Common myeloid progenitor, CD34-positive (primary cell): ENCODE data around the gene AMBRA1.

Experiments used
- CTCF ChIA-PET: fragments of 350-600 bp; sonication (Branson Sonifier 250); formaldehyde crosslinking; loops from one replicate; lab custom pipeline; 2021; ENCODE audit warnings: antibody characterized with exemption; lab: Charles Lee
- POLR2A ChIA-PET: fragments of 350-600 bp; sonication (Branson Sonifier 250); formaldehyde crosslinking; loops from one replicate; lab custom pipeline; 2021; ENCODE audit warnings: antibody characterized with exemption; lab: Charles Lee
- DNase-seq, 3 donors: peaks; one replicate each; pipeline versions ENCODE4 v3.0.0 to v3.0.0-alpha.2; 2013
- H3K27ac ChIP-seq, 2 experiments: 1 replicate in 1 of 2; 2 replicates in 1 of 2; pipeline ENCODE4 v1.7.0; 2013; ENCODE audit warnings: inconsistent platforms in 2 of 2, low read length in 2 of 2, mild to moderate bottlenecking in 2 of 2, low read depth in 1 of 2, moderate library complexity in 1 of 2; ENCODE audit not compliant: severe bottlenecking in 2 of 2, insufficient read depth in 1 of 2, poor library complexity in 1 of 2
- H3K27me3 ChIP-seq, 5 experiments: replicated peaks in 2 of 5; 1 replicate in 3 of 5; 2 replicates in 2 of 5; pipeline versions ENCODE4 v1.6.1 to v1.7.0; 2013; ENCODE audit warnings: low read length in 4 of 5, mild to moderate bottlenecking in 2 of 5, moderate library complexity in 2 of 5, inconsistent platforms in 1 of 5; ENCODE audit not compliant: insufficient read depth in 5 of 5, control insufficient read depth in 4 of 5
- H3K36me3 ChIP-seq, 4 experiments: 1 replicate in 2 of 4; 2 replicates in 2 of 4; pipeline versions ENCODE4 v1.6.1 to v1.7.0; 2013; ENCODE audit warnings: low read length in 3 of 4, control low read depth in 1 of 4, mild to moderate bottlenecking in 1 of 4; ENCODE audit not compliant: control insufficient read depth in 4 of 4, insufficient read depth in 4 of 4
- H3K4me1 ChIP-seq, 4 experiments: 1 replicate in 3 of 4; 2 replicates in 1 of 4; pipeline versions ENCODE4 v1.6.1 to v1.7.1; 2013; ENCODE audit warnings: low read length in 3 of 4, mild to moderate bottlenecking in 3 of 4, control low read depth in 1 of 4, inconsistent platforms in 1 of 4, moderate library complexity in 1 of 4; ENCODE audit not compliant: control insufficient read depth in 4 of 4, insufficient read depth in 4 of 4; ENCODE audit errors: control extremely low read depth in 1 of 4
- H3K4me3 ChIP-seq, 7 experiments: 1 replicate in 4 of 7; 2 replicates in 3 of 7; pipeline versions ENCODE4 v1.5.1 to v1.7.0; 2013; ENCODE audit warnings: mild to moderate bottlenecking in 7 of 7, low read length in 6 of 7, moderate library complexity in 6 of 7, inconsistent platforms in 2 of 7, low read depth in 2 of 7, control low read depth in 1 of 7; ENCODE audit not compliant: insufficient read depth in 4 of 7, control insufficient read depth in 1 of 7; ENCODE audit errors: extremely low read depth in 1 of 7
- H3K9me3 ChIP-seq, 5 experiments: 1 replicate in 4 of 5; 2 replicates in 1 of 5; pipeline versions ENCODE4 v1.6.1 to v1.7.1; 2013; ENCODE audit warnings: low read length in 4 of 5, mild to moderate bottlenecking in 2 of 5, inconsistent platforms in 1 of 5, low read depth in 1 of 5, moderate library complexity in 1 of 5; ENCODE audit not compliant: control insufficient read depth in 4 of 5, insufficient read depth in 2 of 5; ENCODE audit errors: control extremely low read depth in 1 of 5
- WGBS: methylation state at CpG from one replicate; pipeline ENCODE4 v1.1.5; 2013; ENCODE audit not compliant: insufficient coverage; 5-methylcytosine and 5-hydroxymethylcytosine counted together

AMBRA1 gene

DNA sequence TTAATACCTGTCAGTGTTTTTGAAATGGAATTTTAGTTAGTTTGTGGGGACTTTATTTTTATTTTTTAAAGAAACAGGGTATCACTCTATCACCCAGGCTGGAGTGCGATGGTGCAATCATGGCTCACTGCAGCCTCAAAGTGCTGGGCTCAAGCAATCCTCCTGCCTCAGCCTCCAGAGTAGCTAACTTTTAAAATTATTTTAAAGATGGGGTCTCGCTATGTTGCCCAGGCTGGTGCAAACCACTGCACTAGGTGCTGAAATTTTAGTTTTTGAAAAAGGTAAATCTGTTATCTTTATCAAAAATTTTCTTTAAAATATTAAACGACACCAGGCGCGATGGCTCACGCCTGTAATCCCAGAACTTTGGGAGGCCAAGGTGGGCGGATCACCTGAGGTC, 42.6 kb downstream of the AMBRA1 start:
- DNase-seq = no peak
- H3K27ac ChIP-seq = no peak overlapping the region
- H3K9me3 ChIP-seq = no peaks in the 10 kb centered on the region
- POLR2A ChIA-PET = interaction anchor here (0.5 kb wide), 1 partner anchor 34 kb away, joined by 3 read pairs; no protein-coding TSS in a partner anchor
- WGBS = 100% methylated on average over 4 of the region's 7 CpGs
- H3K4me1 ChIP-seq = peaks cover 5 to 30% (median 18%) of the 10 kb centered on the region in 4 experiments
- H3K36me3 ChIP-seq = peaks cover 0 to 14% (median 11%) of the 10 kb centered on the region in 4 experiments
- CTCF ChIA-PET = interaction anchor here (0.7 kb wide), 1 partner anchor 13 kb away, joined by 3 read pairs; no protein-coding TSS in a partner anchor
- no peaks in the 10 kb centered on the region for H3K27me3 ChIP-seq
- H3K4me3 ChIP-seq = no peak overlapping the region

DNA sequence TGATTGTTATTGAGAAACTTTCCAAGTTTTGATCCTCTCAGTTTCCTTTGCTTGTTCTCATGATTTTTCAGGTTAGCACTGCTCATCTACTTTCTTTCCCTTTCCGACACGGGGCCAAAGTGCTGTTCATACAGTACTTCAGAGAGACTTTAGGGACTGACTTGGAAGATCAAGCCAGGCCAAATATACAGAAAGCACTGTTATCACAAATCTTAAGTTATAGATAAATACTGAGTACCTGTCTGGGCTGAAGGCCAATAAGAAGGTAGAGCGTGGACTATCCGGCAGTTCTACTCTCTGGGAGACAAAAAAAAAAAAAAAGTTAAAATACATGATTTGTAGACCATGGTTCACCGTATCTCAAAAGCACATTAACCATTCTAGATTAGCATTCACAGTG, 46.2 kb downstream of the AMBRA1 start:
- H3K27me3 ChIP-seq = no peaks in the 10 kb centered on the region
- H3K4me1 ChIP-seq = no peaks in the 10 kb centered on the region
- H3K36me3 ChIP-seq = peaks cover 17 to 46% (median 29%) of the 10 kb centered on the region in 4 experiments
- H3K27ac ChIP-seq = no peak overlapping the region
- ChIA-PET CTCF (interaction anchor here (0.6 to 3.0 kb wide), 8 partner anchors 10 to 258 kb away, joined by 3 to 10 read pairs (median 3); partner anchors contain the start of genes ATG13 and HARBI1), POLR2A (no interaction called here)
- no peaks in the 10 kb centered on the region for H3K9me3 ChIP-seq
- WGBS = 94% methylated on average over 2 of the region's 5 CpGs
- no peak for DNase-seq
- no peak overlapping the region for H3K4me3 ChIP-seq

DNA sequence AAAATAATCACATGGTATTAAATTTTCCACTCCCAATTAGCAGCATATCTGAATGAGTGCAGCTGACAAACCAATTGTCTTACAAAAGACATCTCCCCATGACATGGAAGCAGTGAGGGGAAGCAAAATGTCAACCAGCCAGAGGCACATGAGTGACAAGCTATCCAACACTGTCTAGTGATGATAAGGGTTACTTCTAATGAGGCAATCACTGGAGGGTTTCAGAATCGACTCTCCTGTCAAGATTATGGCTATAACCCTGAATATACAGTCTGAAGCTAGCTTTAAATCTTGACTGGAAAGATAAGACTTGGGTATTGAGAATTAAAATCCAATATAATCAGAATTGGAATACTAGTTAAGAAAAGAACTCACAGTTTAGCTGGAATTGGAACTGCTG, 50.3 kb downstream of the AMBRA1 start:
- WGBS = no CpG with 5 or more reads among the region's 1 CpG
- ChIA-PET CTCF (interaction anchor here (1.1 to 19.2 kb wide), 6 partner anchors 10 to 74 kb away, joined by 3 to 190 read pairs (median 4); partner anchors contain the start of gene ATG13), POLR2A (no interaction called here)
- no peaks in the 10 kb centered on the region for H3K9me3 ChIP-seq
- H3K36me3 ChIP-seq = peaks cover 22 to 70% (median 47%) of the 10 kb centered on the region in 4 experiments
- H3K4me1 ChIP-seq = no peaks in the 10 kb centered on the region
- H3K27ac ChIP-seq = no peak overlapping the region
- H3K27me3 ChIP-seq = no peaks in the 10 kb centered on the region
- H3K4me3 ChIP-seq = no peak overlapping the region
- no peak for DNase-seq

DNA sequence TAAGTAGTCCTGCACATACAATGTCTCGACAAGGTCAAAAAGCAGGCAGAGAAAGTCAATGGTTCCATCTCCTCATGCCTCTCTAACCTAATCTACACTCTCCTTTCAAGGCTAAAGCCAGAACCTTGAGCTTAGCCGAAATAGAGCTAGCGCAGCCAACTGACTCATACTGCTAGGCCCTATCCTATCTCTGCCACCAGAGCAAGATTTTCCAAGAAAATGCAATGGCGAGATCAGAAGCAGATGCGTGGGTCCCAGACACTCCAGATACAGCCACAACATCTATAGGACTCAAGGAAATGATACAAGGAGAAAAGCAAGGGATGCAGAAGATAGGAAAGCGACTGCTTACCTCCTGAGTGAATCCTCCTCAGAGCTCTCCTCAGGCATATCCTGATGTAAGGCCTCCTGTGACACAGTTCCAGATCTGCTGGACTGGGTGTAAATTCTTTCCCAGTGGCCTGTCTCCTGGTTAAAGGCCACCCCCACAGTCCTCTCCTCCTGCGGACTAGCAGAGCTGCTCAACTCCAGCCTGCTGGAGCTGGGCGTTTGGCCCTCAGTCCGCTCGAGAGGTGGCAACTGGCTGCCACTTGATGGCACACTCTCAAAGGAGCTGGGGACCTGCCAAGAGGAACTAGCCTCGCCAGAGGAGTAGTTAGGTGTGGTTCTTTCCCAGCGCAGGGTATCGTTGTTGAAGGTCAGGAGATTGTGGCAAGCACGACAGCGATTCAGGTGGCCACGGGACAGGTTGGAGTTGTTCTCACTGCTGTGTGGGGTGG, 52.0 kb downstream of the AMBRA1 start:
- H3K9me3 ChIP-seq = no peaks in the 10 kb centered on the region
- ChIA-PET POLR2A (no interaction called here), CTCF (interaction anchor here (0.6 to 19.2 kb wide), 11 partner anchors 12 to 285 kb away, joined by 3 to 190 read pairs (median 3); partner anchors contain the start of genes ATG13 and HARBI1)
- peaks cover 0 to 4% (median 0%) of the 10 kb centered on the region in 4 experiments for H3K4me1 ChIP-seq
- H3K27me3 ChIP-seq = no peaks in the 10 kb centered on the region
- no peak overlapping the region for H3K27ac ChIP-seq
- no peak overlapping the region for H3K4me3 ChIP-seq
- WGBS = 75% methylated on average over 14 of the region's 16 CpGs
- peaks cover 14 to 60% (median 42%) of the 10 kb centered on the region in 4 experiments for H3K36me3 ChIP-seq
- peak in 2 of 3 donors; percentile 57 for DNase-seq

DNA sequence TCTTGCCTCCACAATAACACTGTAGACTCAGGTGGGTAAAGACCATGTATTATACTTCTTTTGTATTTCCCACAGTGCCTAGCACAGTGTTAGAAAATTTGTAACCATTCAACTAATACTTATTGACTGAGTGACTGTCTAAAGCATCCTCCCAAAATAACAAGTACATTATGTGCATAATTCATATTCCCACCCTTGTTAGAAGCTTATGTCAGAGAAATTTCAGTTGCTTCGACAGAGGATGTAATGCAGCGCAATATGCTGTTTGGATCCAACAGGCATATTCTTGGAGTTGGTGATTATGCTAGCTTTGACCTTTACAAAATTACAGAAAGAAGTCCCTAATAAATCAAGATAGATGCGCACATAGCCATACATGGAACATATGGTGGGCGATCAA, 53.0 kb downstream of the AMBRA1 start:
- no peak for DNase-seq
- POLR2A ChIA-PET = no interaction called here
- Histone ChIP-seq H3K9me3 (no peaks in the 10 kb centered on the region), H3K4me3 (no peak overlapping the region), H3K27me3 (no peaks in the 10 kb centered on the region), H3K27ac (no peak overlapping the region), H3K4me1 (peaks cover 0 to 4% (median 0%) of the 10 kb centered on the region in 4 experiments), H3K36me3 (peaks cover 14 to 52% (median 39%) of the 10 kb centered on the region in 4 experiments)
- CTCF ChIA-PET = interaction anchor here (1.0 to 19.2 kb wide), 7 partner anchors 12 to 78 kb away, joined by 3 to 190 read pairs (median 3); partner anchors contain the start of genes ATG13 and HARBI1
- 93% methylated on average over 4 of the region's 4 CpGs for WGBS

GRCh38 chr11:46537537-46538295, 56.1 kb downstream of the AMBRA1 start:
- H3K4me1 ChIP-seq = peaks cover 0 to 4% (median 0%) of the 10 kb centered on the region in 4 experiments
- H3K4me3 ChIP-seq = no peak overlapping the region
- H3K36me3 ChIP-seq = peaks cover 8 to 26% (median 19%) of the 10 kb centered on the region in 4 experiments
- H3K27me3 ChIP-seq = no peaks in the 10 kb centered on the region
- ChIA-PET CTCF (interaction anchor here (0.5 to 19.2 kb wide), 12 partner anchors 8 to 160 kb away, joined by 3 to 190 read pairs (median 4); partner anchors contain the start of genes ATG13 and HARBI1), POLR2A (no interaction called here)
- peak; percentile 78 to 91 (median 87) for DNase-seq
- no peak overlapping the region for H3K27ac ChIP-seq
- 67% methylated on average over 3 of the region's 5 CpGs for WGBS
- H3K9me3 ChIP-seq = no peaks in the 10 kb centered on the region
